ENCODE measurements around the gene KIF5C.

GRCh38 chr2:149002891-149003740 lies 128.1 kb downstream of the KIF5C start:
- TF ChIP-seq CTCF (IDR thresholded peaks at IDR 0.05; ENCODE audit: insufficient read depth, low read depth, low read length) = no peak
- TF ChIP-seq EZH2 (IDR thresholded peaks at IDR 0.05; ENCODE audit: insufficient read depth, low read length) = no peak

Data from astrocyte (in vitro differentiated cells and primary cell).